Stimulated activated CD4-positive, alpha-beta T cell treated with anti-CD3 and anti-CD28 coated beads, Interleukin-4, amount 100 ng/mL, for 48 hours (primary cell): Measurements from ENCODE around the gene RBM11.

Experiments
- DNase-seq, 2 donors: peaks; one replicate each; pipeline ENCODE4 v3.0.0-alpha.2; 2020; ENCODE audit warnings: low read depth in 2 of 2

RBM11 gene

GRCh38 chr21:14270631-14271030, 54.7 kb downstream of the RBM11 start:
- DNase-seq = no peak

- no peak for DNase-seq
Measured at GRCh38 chr21:14271053-14271452, 55.1 kb downstream of the RBM11 start.

- no peak for DNase-seq
Measured at GRCh38 chr21:14271641-14272040, 55.7 kb downstream of the RBM11 start.

GRCh38 chr21:14273736-14274538, 58.0 kb downstream of the RBM11 start:
- no peak for DNase-seq

- no peak for DNase-seq
Measured at GRCh38 chr21:14275702-14276205, 59.8 kb downstream of the RBM11 start.
